ENCODE results near the gene PLCD3. TPM values are rescaled to one million over a fixed set of nuclear protein-coding genes. Genes with fewer than 3 reads are reported as not detected.
"Not testable (repeated sequence)": the region's sequence is repeated elsewhere in the genome, so short reads cannot be mapped to it uniquely, and the experiment has no call there.

The PLCD3 gene
- total RNA-seq, 1 donor from 2014 or later = 34.2 TPM

DNA sequence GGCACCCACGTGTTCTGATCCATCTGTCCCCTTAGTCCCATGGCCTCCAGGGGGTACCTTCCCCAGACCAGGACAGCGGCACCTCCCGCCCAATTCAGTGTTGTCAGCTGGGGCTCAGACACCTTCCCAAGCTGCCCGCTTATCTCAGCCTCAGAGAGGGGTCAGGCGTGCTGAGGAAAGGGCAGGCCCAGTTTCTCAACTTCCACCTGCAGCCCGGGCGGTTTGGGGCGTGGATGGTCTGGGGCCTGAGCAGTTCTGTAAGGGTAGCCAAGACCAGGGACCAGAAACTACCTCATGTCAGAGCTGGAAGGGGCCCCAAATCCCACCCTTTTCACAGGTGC, 5.1 kb downstream of the PLCD3 start:
- Mint-ChIP-seq H3K4me1 (peaks cover 16% of the 10 kb centered on the region), H3K9me3 (no peaks in the 10 kb centered on the region), H3K4me3 (no peak overlapping the region), H3K27ac (ENCODE audit: unreplicated experiment) (no peak overlapping the region), H3K36me3 (ENCODE audit: low read depth) (no peaks in the 10 kb centered on the region), H3K27me3 (ENCODE audit: low read depth) (no peaks in the 10 kb centered on the region)
- no peak for DNase-seq (ENCODE audit: low read depth, low spot score)
- TF ChIP-seq, protein P1, sequence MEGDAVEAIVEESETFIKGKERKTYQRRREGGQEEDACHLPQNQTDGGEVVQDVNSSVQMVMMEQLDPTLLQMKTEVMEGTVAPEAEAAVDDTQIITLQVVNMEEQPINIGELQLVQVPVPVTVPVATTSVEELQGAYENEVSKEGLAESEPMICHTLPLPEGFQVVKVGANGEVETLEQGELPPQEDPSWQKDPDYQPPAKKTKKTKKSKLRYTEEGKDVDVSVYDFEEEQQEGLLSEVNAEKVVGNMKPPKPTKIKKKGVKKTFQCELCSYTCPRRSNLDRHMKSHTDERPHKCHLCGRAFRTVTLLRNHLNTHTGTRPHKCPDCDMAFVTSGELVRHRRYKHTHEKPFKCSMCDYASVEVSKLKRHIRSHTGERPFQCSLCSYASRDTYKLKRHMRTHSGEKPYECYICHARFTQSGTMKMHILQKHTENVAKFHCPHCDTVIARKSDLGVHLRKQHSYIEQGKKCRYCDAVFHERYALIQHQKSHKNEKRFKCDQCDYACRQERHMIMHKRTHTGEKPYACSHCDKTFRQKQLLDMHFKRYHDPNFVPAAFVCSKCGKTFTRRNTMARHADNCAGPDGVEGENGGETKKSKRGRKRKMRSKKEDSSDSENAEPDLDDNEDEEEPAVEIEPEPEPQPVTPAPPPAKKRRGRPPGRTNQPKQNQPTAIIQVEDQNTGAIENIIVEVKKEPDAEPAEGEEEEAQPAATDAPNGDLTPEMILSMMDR (conservative IDR thresholded peaks at IDR 0.05) = no peak

DNA sequence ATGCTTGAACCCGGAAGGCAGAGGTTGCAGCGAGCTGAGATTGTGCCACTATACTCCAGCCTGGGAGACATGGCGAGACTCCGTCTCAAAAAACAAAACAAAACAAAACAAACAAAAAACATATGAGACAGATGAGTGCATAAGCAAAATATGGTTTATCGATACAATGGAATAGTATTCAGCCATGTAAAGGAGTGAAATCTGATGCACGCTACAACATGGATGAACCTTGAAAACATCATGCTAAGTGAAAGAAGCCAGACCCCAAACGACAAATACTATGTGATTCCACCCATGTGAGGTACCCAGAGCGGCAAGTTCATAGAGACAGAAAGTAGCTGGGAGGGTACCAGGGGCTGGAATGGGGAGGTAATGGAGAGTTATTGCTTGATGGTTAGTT, 6.8 kb downstream of the PLCD3 start:
- Mint-ChIP-seq H3K4me3 (no peak overlapping the region), H3K4me1 (peaks cover 16% of the 10 kb centered on the region), H3K27me3 (ENCODE audit: low read depth) (no peaks in the 10 kb centered on the region), H3K36me3 (ENCODE audit: low read depth) (no peaks in the 10 kb centered on the region), H3K27ac (ENCODE audit: unreplicated experiment) (no peak overlapping the region), H3K9me3 (no peaks in the 10 kb centered on the region)
- DNase-seq (ENCODE audit: low read depth, low spot score) = no peak
- TF ChIP-seq, protein P1 (conservative IDR thresholded peaks at IDR 0.05) = no peak

GRCh38 chr17:45124797-45125122, 7.6 kb downstream of the PLCD3 start:
- H3K27ac Mint-ChIP-seq (ENCODE audit: unreplicated experiment); H3K36me3 Mint-ChIP-seq (ENCODE audit: low read depth); H3K4me3 Mint-ChIP-seq; H3K27me3 Mint-ChIP-seq (ENCODE audit: low read depth); DNase-seq (ENCODE audit: low read depth, low spot score); H3K9me3 Mint-ChIP-seq: not testable (repeated sequence)
- H3K4me1 Mint-ChIP-seq = peaks cover 16% of the 10 kb centered on the region

GRCh38 chr17:45123930-45124796, 8.2 kb downstream of the PLCD3 start:
- no peaks in the 10 kb centered on the region for H3K27me3 Mint-ChIP-seq (ENCODE audit: low read depth)
- no peak for DNase-seq (ENCODE audit: low read depth, low spot score)
- TF ChIP-seq, protein P1 (conservative IDR thresholded peaks at IDR 0.05) = no peak
- no peaks in the 10 kb centered on the region for H3K9me3 Mint-ChIP-seq
- H3K4me1 Mint-ChIP-seq = peaks cover 16% of the 10 kb centered on the region
- no peak overlapping the region for H3K4me3 Mint-ChIP-seq
- no peak overlapping the region for H3K27ac Mint-ChIP-seq (ENCODE audit: unreplicated experiment)
- no peaks in the 10 kb centered on the region for H3K36me3 Mint-ChIP-seq (ENCODE audit: low read depth)

DNA sequence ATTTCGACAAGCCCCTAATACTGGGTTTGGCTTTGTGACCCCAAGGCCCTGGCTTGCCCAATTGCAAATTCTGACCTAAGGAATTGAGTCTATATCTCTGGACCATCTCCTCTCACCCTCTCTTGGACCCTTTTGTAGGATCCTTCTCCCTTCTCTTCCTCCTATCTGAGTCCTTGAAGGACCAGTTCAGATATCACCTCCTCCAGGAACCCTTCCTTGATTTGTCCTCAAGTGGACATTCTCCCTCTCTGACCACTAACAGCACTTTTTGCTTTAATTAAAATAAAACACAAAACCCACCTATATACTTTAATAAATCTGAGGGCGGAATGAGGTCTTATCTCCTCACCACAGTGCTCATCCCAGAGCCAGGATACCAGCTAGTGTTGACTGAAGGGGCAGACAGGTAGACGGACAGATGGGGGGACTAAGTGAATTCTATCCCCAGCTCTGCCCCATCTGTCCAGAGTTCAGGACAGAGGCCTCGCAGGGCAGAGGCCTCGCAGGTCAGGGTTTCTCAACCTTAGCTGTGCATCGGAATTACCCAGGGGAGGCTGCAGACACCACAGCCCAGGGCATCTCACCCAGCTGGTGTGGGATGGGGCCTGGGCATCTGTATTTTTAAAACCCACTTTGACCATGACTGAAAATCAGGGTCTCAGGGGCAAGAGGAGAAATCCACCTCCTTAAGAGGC, 9.1 kb downstream of the PLCD3 start:
- Mint-ChIP-seq H3K36me3 (ENCODE audit: low read depth) (no peaks in the 10 kb centered on the region), H3K27me3 (ENCODE audit: low read depth) (no peaks in the 10 kb centered on the region), H3K27ac (ENCODE audit: unreplicated experiment) (peak overlapping the region; percentile 16), H3K4me3 (no peak overlapping the region), H3K4me1 (peaks cover 16% of the 10 kb centered on the region), H3K9me3 (no peaks in the 10 kb centered on the region)
- TF ChIP-seq, protein P1 (conservative IDR thresholded peaks at IDR 0.05) = no peak
- DNase-seq (ENCODE audit: low read depth, low spot score) = no peak

GRCh38 chr17:45121055-45121454, 11.3 kb downstream of the PLCD3 start:
- H3K4me1 Mint-ChIP-seq = peaks cover 10% of the 10 kb centered on the region
- no peaks in the 10 kb centered on the region for H3K9me3 Mint-ChIP-seq
- no peaks in the 10 kb centered on the region for H3K36me3 Mint-ChIP-seq (ENCODE audit: low read depth)
- no peak overlapping the region for H3K27ac Mint-ChIP-seq (ENCODE audit: unreplicated experiment)
- no peaks in the 10 kb centered on the region for H3K27me3 Mint-ChIP-seq (ENCODE audit: low read depth)
- TF ChIP-seq, protein P1 (conservative IDR thresholded peaks at IDR 0.05) = no peak
- H3K4me3 Mint-ChIP-seq = no peak overlapping the region
- DNase-seq (ENCODE audit: low read depth, low spot score) = no peak
